CD4-positive, alpha-beta T cell treated with Interleukin-15 for 1 hour (primary cell): ENCODE results near the gene SIM1.

Source experiments
- DNase-seq: peaks from one replicate; pipeline ENCODE4 v3.0.0-alpha.2; 2020

SIM1 gene

DNA sequence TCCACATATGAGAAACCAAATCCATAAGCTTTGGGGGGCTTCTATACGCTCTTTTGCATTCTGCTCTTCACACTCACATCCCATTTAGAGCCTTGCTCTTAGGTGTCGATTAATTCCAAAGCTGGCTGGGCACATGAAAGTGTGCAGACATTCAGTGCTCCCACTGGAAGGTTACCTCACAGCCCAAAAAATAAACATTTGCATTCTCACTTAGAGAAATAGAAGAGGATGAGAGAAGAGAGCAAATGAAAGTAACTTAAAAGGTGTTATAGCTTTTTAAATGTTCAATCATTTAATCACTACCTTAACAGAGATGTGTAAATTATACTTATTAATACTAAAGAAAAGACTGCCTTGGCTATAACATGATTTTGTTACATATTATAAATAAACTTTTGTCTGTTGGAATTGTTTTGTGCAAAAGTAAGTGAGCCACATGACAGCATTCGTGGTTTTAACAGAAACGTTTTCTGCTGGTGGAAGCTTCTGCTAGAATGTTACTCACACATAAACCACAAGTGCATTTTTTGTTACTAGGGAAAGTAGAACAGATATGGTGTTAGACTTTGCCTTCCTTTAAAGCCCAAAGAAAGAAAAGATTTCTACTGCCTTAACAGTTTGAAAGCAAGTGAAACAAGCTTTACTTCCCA is 116.7 kb downstream of the SIM1 start:
- DNase-seq, result no peak

- DNase-seq, result no peak
Observed at GRCh38 chr6:100346828-100347227, 117.9 kb downstream of the SIM1 start.

GRCh38 chr6:100346203-100346602 is 118.5 kb downstream of the SIM1 start:
- no peak for DNase-seq

DNA sequence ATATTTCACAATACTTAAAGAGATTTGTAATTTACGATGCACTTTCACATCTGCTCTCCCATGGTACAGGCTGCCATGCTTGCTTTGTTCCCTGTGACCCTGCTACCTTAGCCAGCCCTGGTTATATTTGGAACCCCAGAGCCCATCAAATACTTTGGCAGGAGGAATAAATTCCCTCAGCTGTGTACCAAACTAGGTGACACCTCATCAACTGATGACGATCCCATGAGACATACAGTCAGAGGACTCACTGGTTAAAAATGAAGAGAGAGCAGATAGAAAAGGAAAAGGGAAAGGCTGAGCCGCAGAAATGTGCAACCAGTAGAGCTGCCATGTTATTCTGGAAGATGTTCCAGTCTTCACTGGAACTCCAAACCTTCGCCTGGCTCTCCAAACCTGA is 120.0 kb downstream of the SIM1 start:
- DNase-seq, result no peak

DNA sequence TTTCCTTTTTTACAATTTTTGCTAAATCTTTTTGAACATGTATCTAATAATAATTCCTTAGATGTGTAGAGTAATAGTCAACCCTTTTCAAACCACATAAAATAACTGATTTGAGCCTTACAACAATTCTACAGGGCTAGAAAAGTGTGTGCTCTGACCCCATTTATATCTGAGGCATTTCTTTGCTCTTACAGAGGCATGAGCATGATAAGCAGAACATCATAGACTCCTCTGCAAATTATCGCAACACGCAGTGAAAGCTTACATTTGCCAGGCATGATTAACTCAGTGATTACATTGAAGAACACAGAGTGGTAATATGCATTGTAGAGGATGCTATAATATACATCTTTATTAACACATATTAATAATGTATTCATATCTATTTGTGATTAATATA is 120.4 kb downstream of the SIM1 start:
- DNase-seq, result no peak

GRCh38 chr6:100343316-100344077 is 121.2 kb downstream of the SIM1 start:
- no peak for DNase-seq

DNA sequence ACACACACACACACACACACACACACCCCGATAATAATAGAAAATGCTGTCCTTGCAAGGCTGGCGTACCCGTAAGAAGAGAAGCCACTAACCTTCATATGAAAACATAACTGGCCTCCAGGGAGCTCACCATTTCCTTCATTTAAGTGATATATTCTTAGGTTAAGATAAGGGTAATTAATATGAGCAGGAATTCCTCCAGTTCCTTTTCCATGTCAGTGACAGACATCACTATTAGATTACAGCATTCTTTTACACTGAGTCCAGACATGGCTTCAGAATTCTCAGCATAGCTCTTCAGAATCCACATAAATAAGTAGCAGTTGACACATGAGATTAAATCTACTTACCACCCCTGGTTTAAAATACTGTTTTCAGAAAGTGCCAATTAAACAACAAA is 121.9 kb downstream of the SIM1 start:
- DNase-seq, result no peak

- DNase-seq, result no peak
Observed at GRCh38 chr6:100339574-100340255, 125.0 kb downstream of the SIM1 start.

DNA sequence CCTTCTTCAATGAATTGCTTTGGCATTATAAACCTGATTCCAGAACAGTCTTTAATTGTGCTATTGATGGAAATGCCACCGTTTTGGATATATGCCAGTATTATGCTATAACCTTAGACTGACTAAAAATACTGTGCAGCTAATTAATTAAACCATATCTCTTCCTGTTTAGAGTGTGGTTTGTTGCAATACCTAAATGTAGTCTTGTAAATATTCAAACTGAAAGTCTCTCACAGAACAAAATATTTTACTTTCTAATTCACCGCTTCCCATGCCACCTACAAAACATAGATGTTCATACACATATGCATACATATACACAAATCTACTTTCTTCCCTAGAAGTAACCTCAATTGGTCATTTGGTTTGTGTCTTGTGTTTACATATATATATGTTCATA is 126.6 kb downstream of the SIM1 start:
- no peak for DNase-seq

DNA sequence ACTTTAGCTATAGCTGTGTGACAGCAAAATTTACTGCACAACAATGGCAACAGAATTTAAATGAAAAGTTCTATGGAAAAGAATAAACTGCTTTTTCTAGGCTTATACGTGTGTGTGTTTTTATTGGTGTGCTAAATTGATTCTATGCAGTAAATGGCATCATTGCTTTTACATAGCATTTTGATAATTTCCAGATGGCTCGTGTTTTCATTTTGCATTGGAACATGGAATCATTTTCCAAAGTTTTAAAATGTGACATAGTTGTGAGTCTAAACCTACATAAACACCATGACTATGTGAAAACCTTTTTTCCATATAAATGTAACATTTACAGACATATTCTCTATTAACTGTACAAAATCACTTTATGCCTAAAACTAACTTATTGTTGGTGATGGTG is 127.8 kb downstream of the SIM1 start:
- no peak for DNase-seq

DNA sequence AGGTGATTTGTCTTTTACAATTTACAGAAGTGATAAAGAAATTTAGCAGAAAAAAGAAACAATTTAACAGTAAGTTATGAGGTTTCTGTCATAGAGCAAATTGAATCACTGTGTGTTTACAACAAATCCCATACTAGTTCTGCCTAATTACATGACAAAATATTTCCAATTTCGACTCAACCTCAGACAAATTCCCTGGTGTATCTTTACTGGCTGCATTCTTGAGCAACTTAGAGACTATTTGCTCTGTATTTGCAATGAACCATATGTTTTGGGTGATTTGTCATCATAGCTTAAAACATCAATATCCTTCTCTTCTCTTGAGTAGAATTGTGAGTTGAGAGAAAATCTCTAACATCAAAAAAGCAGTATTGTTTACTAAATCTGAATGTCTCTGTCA is 128.7 kb downstream of the SIM1 start:
- DNase-seq, result no peak
